Measurements from ENCODE around the gene NCAPD2. TPM values are rescaled to one million over a fixed set of nuclear protein-coding genes. Genes with fewer than 3 reads are reported as not detected.

NCAPD2 gene
- polyA plus RNA-seq (2012; rRNA removed), result 39.8 and 46.9 TPM in 2 replicates
- 27.2 and 35.7 TPM in 2 replicates for polyA plus RNA-seq (2012; cell fraction: cytosol; rRNA removed)
- polyA plus RNA-seq (2012; cell fraction: nucleus; rRNA removed), result 46.2 and 57.3 TPM in 2 replicates

GRCh38 chr12:6493497-6494257 is at the start of gene NCAPD2:
Gene NCAPD2, plus strand, starts transcription at chr12:6494102. Its CDS starts 997 bp downstream, at chr12:6495099.
- peaks cover 12 to 37% of the 10 kb centered on the region in 2 experiments for H3K36me3 ChIP-seq (replicated peaks in 1 of 2; ENCODE audit: control insufficient read depth in 1 of 2, insufficient read depth in 2 of 2, low read length in 1 of 2)
- ChIA-PET POLR2A (interaction anchor here (0.6 to 1.6 kb wide), 11 partner anchors 9 to 450 kb away, joined by 3 to 30 read pairs (median 4); partner anchors contain the start of genes C12orf57, GAPDH, RNU7-1 and VAMP1), CTCF (interaction anchor here (0.8 to 2.3 kb wide), 5 partner anchors 22 to 44 kb away, joined by 3 to 15 read pairs (median 9); partner anchors contain the start of gene VAMP1)
- peak; percentile 97 for DNase-seq
- H3K4me1 ChIP-seq (ENCODE audit: control insufficient read depth in 1 of 2, insufficient read depth in 2 of 2, low read depth in 1 of 2, low read length in 1 of 2), result peaks cover 13 to 18% of the 10 kb centered on the region in 2 experiments; a peak in 3 of 4 replicates
- peaks cover 58% of the 10 kb centered on the region for H3K79me2 ChIP-seq (ENCODE audit: insufficient read depth)
- no peaks in the 10 kb centered on the region for H3K9me2 ChIP-seq
- H2AFZ ChIP-seq (ENCODE audit: low read depth), result peak within 1 kb of the TSS; percentile 93
- peak within 1 kb of the TSS; percentile 81 to 97 for H3K4me3 ChIP-seq (ENCODE audit: low read depth in 2 of 2, low read length in 1 of 2)
- peak; percentile 78 for TF ChIP-seq RFX5 (IDR thresholded peaks at IDR 0.05; ENCODE audit: low read length)
- TF ChIP-seq USF1 (IDR thresholded peaks at IDR 0.05; ENCODE audit: borderline replicate concordance, low read depth), result 0 out of 2 replicates have a peak, but pooled peaks have one; percentile 5
- peak; percentile 50 for TF ChIP-seq PBX3 (IDR thresholded peaks at IDR 0.05)
- 0 out of 2 replicates have a peak, but pooled peaks have one; percentile 2 for TF ChIP-seq ELF1 (IDR thresholded peaks at IDR 0.05)
- no peak; the same call in 1 of the 2 replicates for TF ChIP-seq IRF3 (IDR thresholded peaks at IDR 0.05; ENCODE audit: low read depth, low read length)
- TF ChIP-seq TAF1 (IDR thresholded peaks at IDR 0.05; ENCODE audit: borderline replicate concordance, low read depth, low read length), result peak; percentile 75
- TF ChIP-seq MAX (IDR thresholded peaks at IDR 0.05; ENCODE audit: low read depth), result peak; percentile 92
- peak; percentile 37 for TF ChIP-seq CTCF (IDR thresholded peaks at IDR 0.05)
- 0 out of 2 replicates have a peak, but pooled peaks have one; percentile 29 for TF ChIP-seq REST (IDR thresholded peaks at IDR 0.05; ENCODE audit: low read depth, low read length)
- no peak for TF ChIP-seq NRF1 (IDR thresholded peaks at IDR 0.05; ENCODE audit: low read depth, low read length)
- peak; percentile 65; the same call in 1 of the 2 replicates for TF ChIP-seq FOXM1 (IDR thresholded peaks at IDR 0.05; ENCODE audit: low read depth)
- TF ChIP-seq EZH2phosphoT487 (IDR thresholded peaks at IDR 0.05; ENCODE audit: borderline replicate concordance, low read depth), result no peak
- TF ChIP-seq SIN3A (IDR thresholded peaks at IDR 0.05; ENCODE audit: borderline replicate concordance, low read depth, low read length), result peak; percentile 83
- peak; percentile 66; the same call in 1 of the 2 replicates for TF ChIP-seq POLR2AphosphoS5 (IDR thresholded peaks at IDR 0.05; ENCODE audit: low read depth, low read length)
- peak; percentile 99 for TF ChIP-seq MXI1 (IDR thresholded peaks at IDR 0.05; ENCODE audit: low read depth, low read length)
- peaks cover 8% of the 10 kb centered on the region for H3F3A ChIP-seq (replicated peaks; ENCODE audit: insufficient read depth)
- H3K27ac ChIP-seq (ENCODE audit: low read depth in 2 of 2, low read length in 1 of 2), result peak within 1 kb of the TSS; percentile 97 to 99
- no peaks in the 10 kb centered on the region for H3K27me3 ChIP-seq (ENCODE audit: insufficient read depth)
- no peaks in the 10 kb centered on the region for H4K20me1 ChIP-seq (ENCODE audit: insufficient read depth)
- H3K9me3 ChIP-seq, result no peaks in the 10 kb centered on the region
- WGBS (ENCODE audit: low lambda C conversion rate), result 2% methylated on average over 35 of the region's 49 CpGs
- peak within 1 kb of the TSS; percentile 97 for H3K9ac ChIP-seq
- peak within 1 kb of the TSS; percentile 99 for H3K4me2 ChIP-seq
